HepG2 (cell line): ENCODE data around the gene KMT2E. TPM values are rescaled to one million over a fixed set of nuclear protein-coding genes. Genes with fewer than 3 reads are reported as not detected.
A peak's percentile ranks its signal among the peaks of the same experiment; 100 is the strongest.

Experiments used
- BORCS8-MEF2B ChIP-seq: sonication (generic); formaldehyde crosslinking; IDR thresholded peaks from 2 replicates; pipeline ENCODE4 v1.8.0; 2022; ENCODE audit warnings: mild to moderate bottlenecking, missing genetic modification reagents
- ELF1 ChIP-seq: sonication (generic); formaldehyde crosslinking; IDR thresholded peaks from 2 replicates; pipeline ENCODE4 v1.4.0; 2020; ENCODE audit warnings: missing genetic modification reagents
- GABPB1 ChIP-seq: IDR thresholded peaks from 2 replicates; pipeline ENCODE4 v1.6.1; 2016; ENCODE audit warnings: mild to moderate bottlenecking, missing genetic modification reagents, moderate library complexity, missing compliant biosample characterization
- IKZF1 ChIP-seq: fragments of 450-650 bp; IDR thresholded peaks from 2 replicates; pipeline ENCODE4 v1.7.1; 2016
- KDM1A ChIP-seq: IDR thresholded peaks from 2 replicates; pipeline ENCODE4 v1.6.1; 2016; ENCODE audit warnings: missing compliant biosample characterization
- MAFG ChIP-seq: sonication (generic); formaldehyde crosslinking; IDR thresholded peaks from 2 replicates; pipeline ENCODE4 v1.5.1; 2020; ENCODE audit warnings: mild to moderate bottlenecking, missing genetic modification reagents
- MTF1 ChIP-seq: sonication (generic); formaldehyde crosslinking; IDR thresholded peaks from 2 replicates; pipeline ENCODE4 v1.5.0; 2020; ENCODE audit warnings: missing genetic modification reagents
- ZBTB3 ChIP-seq: sonication (generic); formaldehyde crosslinking; IDR thresholded peaks from 2 replicates; pipeline ENCODE4 v1.4.0; 2020; ENCODE audit warnings: low read depth, mild to moderate bottlenecking, moderate library complexity, missing genetic modification reagents, borderline replicate concordance
- ZFP36L2 ChIP-seq: sonication (generic); formaldehyde crosslinking; IDR thresholded peaks from 2 replicates; pipeline ENCODE4 v1.4.0; 2020; ENCODE audit warnings: missing genetic modification reagents
- ZMYM4 ChIP-seq: sonication (generic); formaldehyde crosslinking; IDR thresholded peaks from 2 replicates; pipeline ENCODE4 v1.8.1; 2023; ENCODE audit warnings: mild to moderate bottlenecking, missing genetic modification reagents
- ZNF207 ChIP-seq: fragments of 450-650 bp; IDR thresholded peaks from 2 replicates; pipeline ENCODE4 v1.6.1; 2016; ENCODE audit warnings: antibody characterized with exemption, borderline replicate concordance
- ZNF224 ChIP-seq: sonication (generic); formaldehyde crosslinking; IDR thresholded peaks from 2 replicates; pipeline ENCODE4 v1.5.0; 2020; ENCODE audit warnings: mild to moderate bottlenecking, missing genetic modification reagents
- ZNF713 ChIP-seq: sonication (generic); formaldehyde crosslinking; IDR thresholded peaks from 2 replicates; pipeline ENCODE4 v1.4.0; 2020; ENCODE audit warnings: mild to moderate bottlenecking, missing genetic modification reagents
- ZNF780A ChIP-seq: sonication (generic); formaldehyde crosslinking; IDR thresholded peaks from 2 replicates; pipeline ENCODE4 v1.8.0; 2022; ENCODE audit warnings: mild to moderate bottlenecking, missing genetic modification reagents, moderate library complexity
- polyA plus RNA-seq, 8 experiments: library from polyadenylated mRNA; depleted of rRNA in 3 of 8; stranded (reverse) in 7 of 8; unstranded in 1 of 8; fragments of >200 nt; fragmentation: Illumina TruSeq in 4 of 8; extraction: Trizol in 4 of 8; gene quantifications; 2 replicates each; pipeline versions ENCODE4 v1.2.1 to v1.2.3, GENCODE V29; 2011 to 2016; ENCODE audit warnings: low read depth in 4 of 8, missing spikeins in 1 of 8, mixed read lengths in 1 of 8; ENCODE audit not compliant: insufficient read depth in 1 of 8
- total RNA-seq, 5 experiments: library from RNA; depleted of rRNA; stranded (reverse); fragments of >200 nt; fragmentation: Illumina TruSeq; extraction: Trizol; gene quantifications; 2 replicates each; pipeline ENCODE4 v1.2.3, GENCODE V29; 2016; ENCODE audit warnings: low read depth in 1 of 5
- TF ChIP-seq, protein P1 (sequence below): sonication (generic); formaldehyde crosslinking; IDR thresholded peaks from 2 replicates; pipeline ENCODE4 v1.4.0; 2020; ENCODE audit warnings: missing genetic modification reagents
- TF ChIP-seq, protein P2 (sequence below): sonication (generic); formaldehyde crosslinking; IDR thresholded peaks from 2 replicates; pipeline ENCODE4 v1.8.1; 2023; ENCODE audit warnings: mild to moderate bottlenecking, missing genetic modification reagents
- TF ChIP-seq, protein P3 (sequence below): IDR thresholded peaks from 2 replicates; pipeline ENCODE4 v1.6.1; 2016; ENCODE audit warnings: missing biosample characterization, missing genetic modification reagents, low read depth
- TF ChIP-seq, protein P4 (sequence below): sonication (generic); formaldehyde crosslinking; IDR thresholded peaks from 2 replicates; pipeline ENCODE4 v1.4.0; 2020; ENCODE audit warnings: low read depth, mild to moderate bottlenecking, missing genetic modification reagents
- TF ChIP-seq, protein P5 (sequence below): IDR thresholded peaks from 2 replicates; pipeline ENCODE4 v1.6.1; 2018; ENCODE audit warnings: missing genetic modification reagents, mild to moderate bottlenecking, missing compliant biosample characterization

KMT2E gene
- total and polyA plus RNA-seq, 2 of the 13 experiments (the other 11 are each of a cell fraction or from before 2014, with no cell fraction given) = 6.3 to 24.4 TPM

GRCh38 chr7:104983578-104984539 lies 30.1 kb upstream of the KMT2E start (continued):
- peak; percentile 96 for TF ChIP-seq GABPB1 (CRISPR knock-in tag)
- no peak for TF ChIP-seq MTF1 (CRISPR knock-in tag)
- TF ChIP-seq ZBTB3 = no peak; the same call in 1 of the 2 replicates
- TF ChIP-seq ZFP36L2 (CRISPR knock-in tag) = no peak
- no peak for TF ChIP-seq IKZF1
- peak; percentile 80 for TF ChIP-seq ZMYM4 (CRISPR knock-in tag)
- no peak for TF ChIP-seq ZNF713
- TF ChIP-seq ZNF224 = no peak
- TF ChIP-seq MAFG (CRISPR knock-in tag) = no peak
- TF ChIP-seq, protein P1, sequence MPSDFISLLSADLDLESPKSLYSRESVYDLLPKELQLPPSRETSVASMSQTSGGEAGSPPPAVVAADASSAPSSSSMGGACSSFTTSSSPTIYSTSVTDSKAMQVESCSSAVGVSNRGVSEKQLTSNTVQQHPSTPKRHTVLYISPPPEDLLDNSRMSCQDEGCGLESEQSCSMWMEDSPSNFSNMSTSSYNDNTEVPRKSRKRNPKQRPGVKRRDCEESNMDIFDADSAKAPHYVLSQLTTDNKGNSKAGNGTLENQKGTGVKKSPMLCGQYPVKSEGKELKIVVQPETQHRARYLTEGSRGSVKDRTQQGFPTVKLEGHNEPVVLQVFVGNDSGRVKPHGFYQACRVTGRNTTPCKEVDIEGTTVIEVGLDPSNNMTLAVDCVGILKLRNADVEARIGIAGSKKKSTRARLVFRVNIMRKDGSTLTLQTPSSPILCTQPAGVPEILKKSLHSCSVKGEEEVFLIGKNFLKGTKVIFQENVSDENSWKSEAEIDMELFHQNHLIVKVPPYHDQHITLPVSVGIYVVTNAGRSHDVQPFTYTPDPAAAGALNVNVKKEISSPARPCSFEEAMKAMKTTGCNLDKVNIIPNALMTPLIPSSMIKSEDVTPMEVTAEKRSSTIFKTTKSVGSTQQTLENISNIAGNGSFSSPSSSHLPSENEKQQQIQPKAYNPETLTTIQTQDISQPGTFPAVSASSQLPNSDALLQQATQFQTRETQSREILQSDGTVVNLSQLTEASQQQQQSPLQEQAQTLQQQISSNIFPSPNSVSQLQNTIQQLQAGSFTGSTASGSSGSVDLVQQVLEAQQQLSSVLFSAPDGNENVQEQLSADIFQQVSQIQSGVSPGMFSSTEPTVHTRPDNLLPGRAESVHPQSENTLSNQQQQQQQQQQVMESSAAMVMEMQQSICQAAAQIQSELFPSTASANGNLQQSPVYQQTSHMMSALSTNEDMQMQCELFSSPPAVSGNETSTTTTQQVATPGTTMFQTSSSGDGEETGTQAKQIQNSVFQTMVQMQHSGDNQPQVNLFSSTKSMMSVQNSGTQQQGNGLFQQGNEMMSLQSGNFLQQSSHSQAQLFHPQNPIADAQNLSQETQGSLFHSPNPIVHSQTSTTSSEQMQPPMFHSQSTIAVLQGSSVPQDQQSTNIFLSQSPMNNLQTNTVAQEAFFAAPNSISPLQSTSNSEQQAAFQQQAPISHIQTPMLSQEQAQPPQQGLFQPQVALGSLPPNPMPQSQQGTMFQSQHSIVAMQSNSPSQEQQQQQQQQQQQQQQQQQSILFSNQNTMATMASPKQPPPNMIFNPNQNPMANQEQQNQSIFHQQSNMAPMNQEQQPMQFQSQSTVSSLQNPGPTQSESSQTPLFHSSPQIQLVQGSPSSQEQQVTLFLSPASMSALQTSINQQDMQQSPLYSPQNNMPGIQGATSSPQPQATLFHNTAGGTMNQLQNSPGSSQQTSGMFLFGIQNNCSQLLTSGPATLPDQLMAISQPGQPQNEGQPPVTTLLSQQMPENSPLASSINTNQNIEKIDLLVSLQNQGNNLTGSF (CRISPR knock-in tag) = no peak
- TF ChIP-seq, protein P2, sequence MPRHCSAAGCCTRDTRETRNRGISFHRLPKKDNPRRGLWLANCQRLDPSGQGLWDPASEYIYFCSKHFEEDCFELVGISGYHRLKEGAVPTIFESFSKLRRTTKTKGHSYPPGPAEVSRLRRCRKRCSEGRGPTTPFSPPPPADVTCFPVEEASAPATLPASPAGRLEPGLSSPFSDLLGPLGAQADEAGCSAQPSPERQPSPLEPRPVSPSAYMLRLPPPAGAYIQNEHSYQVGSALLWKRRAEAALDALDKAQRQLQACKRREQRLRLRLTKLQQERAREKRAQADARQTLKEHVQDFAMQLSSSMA (CRISPR knock-in tag) = no peak; the same call in 1 of the 2 replicates
- TF ChIP-seq ZNF207 = no peak
- TF ChIP-seq ELF1 (CRISPR knock-in tag) = peak; percentile 79
- TF ChIP-seq BORCS8-MEF2B (CRISPR knock-in tag) = no peak
- TF ChIP-seq, protein P3, sequence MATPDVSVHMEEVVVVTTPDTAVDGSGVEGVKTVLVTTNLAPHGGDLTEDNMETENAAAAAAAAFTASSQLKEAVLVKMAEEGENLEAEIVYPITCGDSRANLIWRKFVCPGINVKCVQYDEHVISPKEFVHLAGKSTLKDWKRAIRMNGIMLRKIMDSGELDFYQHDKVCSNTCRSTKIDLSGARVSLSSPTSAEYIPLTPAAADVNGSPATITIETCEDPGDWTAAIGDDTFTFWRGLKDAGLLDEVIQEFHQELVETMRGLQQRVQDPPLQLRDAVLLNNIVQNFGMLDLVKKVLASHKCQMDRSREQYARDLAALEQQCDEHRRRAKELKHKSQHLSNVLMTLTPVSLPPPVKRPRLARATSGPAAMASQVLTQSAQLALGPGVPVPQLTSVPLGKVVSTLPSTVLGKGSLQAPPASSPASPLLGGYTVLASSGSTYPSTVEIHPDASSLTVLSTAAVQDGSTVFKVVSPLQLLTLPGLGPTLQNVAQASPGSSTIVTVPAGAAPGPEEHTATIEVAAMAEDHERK (CRISPR knock-in tag) = 0 out of 2 replicates have a peak, but pooled peaks have one; percentile 33
- no peak for TF ChIP-seq ZNF780A (CRISPR knock-in tag)
- no peak for TF ChIP-seq KDM1A
- TF ChIP-seq, protein P4, sequence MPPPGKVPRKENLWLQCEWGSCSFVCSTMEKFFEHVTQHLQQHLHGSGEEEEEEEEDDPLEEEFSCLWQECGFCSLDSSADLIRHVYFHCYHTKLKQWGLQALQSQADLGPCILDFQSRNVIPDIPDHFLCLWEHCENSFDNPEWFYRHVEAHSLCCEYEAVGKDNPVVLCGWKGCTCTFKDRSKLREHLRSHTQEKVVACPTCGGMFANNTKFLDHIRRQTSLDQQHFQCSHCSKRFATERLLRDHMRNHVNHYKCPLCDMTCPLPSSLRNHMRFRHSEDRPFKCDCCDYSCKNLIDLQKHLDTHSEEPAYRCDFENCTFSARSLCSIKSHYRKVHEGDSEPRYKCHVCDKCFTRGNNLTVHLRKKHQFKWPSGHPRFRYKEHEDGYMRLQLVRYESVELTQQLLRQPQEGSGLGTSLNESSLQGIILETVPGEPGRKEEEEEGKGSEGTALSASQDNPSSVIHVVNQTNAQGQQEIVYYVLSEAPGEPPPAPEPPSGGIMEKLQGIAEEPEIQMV (CRISPR knock-in tag) = 0 out of 2 replicates have a peak, but pooled peaks have one; percentile 29
- TF ChIP-seq, protein P5, sequence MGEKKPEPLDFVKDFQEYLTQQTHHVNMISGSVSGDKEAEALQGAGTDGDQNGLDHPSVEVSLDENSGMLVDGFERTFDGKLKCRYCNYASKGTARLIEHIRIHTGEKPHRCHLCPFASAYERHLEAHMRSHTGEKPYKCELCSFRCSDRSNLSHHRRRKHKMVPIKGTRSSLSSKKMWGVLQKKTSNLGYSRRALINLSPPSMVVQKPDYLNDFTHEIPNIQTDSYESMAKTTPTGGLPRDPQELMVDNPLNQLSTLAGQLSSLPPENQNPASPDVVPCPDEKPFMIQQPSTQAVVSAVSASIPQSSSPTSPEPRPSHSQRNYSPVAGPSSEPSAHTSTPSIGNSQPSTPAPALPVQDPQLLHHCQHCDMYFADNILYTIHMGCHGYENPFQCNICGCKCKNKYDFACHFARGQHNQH (CRISPR knock-in tag) = peak; percentile 50
